ENCODE results near the gene ORC6.

The ORC6 gene

DNA sequence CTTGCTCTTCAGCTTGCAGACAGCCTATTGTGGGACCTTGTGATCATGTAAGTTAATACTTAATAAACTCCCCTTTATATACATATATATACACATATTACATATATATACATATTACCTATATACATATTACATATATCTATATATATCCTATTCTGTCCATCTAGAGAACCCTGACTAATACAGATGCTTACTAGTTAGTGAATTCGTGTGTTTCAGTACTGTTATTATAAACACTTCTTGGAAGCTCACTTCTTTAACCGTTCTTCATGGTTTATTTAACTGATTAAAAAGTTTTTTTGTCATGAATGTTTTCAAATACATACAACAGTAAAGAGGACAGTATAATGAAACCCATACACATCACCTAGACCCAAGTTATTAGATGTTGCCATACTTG lies 12.6 kb downstream of the ORC6 start:
- TF ChIP-seq, protein P1, sequence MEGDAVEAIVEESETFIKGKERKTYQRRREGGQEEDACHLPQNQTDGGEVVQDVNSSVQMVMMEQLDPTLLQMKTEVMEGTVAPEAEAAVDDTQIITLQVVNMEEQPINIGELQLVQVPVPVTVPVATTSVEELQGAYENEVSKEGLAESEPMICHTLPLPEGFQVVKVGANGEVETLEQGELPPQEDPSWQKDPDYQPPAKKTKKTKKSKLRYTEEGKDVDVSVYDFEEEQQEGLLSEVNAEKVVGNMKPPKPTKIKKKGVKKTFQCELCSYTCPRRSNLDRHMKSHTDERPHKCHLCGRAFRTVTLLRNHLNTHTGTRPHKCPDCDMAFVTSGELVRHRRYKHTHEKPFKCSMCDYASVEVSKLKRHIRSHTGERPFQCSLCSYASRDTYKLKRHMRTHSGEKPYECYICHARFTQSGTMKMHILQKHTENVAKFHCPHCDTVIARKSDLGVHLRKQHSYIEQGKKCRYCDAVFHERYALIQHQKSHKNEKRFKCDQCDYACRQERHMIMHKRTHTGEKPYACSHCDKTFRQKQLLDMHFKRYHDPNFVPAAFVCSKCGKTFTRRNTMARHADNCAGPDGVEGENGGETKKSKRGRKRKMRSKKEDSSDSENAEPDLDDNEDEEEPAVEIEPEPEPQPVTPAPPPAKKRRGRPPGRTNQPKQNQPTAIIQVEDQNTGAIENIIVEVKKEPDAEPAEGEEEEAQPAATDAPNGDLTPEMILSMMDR (IDR thresholded peaks at IDR 0.05; ENCODE audit: low read depth, low read length), result no peak
- no peak overlapping the region for H3K4me3 ChIP-seq (ENCODE audit: low read depth, low read length)

DNA sequence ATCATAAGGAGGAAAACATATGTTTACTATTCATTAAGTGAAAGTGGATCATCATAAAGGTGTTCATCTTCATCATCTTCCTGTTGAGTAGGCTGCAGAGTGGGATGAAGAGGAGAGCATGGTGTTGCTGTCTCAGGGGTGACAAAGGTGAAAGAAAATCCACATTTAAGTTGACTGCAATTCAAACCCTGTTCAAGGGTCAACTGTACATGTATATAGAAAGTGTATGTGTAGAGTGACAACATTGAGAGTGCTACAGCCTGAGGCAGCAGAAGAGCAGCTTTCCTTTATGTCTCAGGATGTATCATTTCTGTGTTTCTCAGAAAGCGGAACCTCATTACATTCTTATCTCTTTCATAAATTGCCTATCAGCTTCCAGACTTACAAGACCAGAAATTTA lies 17.2 kb downstream of the ORC6 start:
- H3K4me3 ChIP-seq (ENCODE audit: low read depth, low read length), result no peak overlapping the region
- TF ChIP-seq, protein P1 (IDR thresholded peaks at IDR 0.05; ENCODE audit: low read depth, low read length), result no peak

DNA sequence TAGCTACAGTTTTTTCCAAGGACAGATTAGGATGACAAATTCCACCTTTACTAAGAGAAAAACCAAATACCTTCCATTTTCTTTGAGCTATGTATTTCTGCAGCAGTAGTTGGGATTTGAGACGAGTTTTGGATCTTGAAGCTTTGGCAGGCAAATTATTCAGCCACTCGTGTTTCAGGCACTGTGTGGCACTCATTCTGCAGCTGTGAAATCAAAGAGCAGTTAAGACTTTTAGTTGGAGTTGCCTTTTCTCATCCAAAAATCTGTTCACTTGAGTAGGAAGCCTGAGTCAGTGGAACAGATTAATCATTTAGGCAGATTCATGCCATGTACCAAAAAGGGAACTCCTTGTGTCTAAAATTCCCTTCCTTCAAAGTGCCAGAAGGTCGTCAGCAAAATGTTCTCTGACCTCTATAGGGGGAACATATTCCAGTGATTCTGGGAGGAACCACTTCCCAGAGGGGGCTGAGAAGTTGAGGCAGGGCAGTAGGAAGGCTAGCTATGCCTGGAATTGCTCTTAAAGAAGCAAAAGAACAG lies 20.1 kb downstream of the ORC6 start:
- H3K4me3 ChIP-seq (ENCODE audit: low read depth, low read length), result no peak overlapping the region
- TF ChIP-seq, protein P1 (IDR thresholded peaks at IDR 0.05; ENCODE audit: low read depth, low read length), result no peak

DNA sequence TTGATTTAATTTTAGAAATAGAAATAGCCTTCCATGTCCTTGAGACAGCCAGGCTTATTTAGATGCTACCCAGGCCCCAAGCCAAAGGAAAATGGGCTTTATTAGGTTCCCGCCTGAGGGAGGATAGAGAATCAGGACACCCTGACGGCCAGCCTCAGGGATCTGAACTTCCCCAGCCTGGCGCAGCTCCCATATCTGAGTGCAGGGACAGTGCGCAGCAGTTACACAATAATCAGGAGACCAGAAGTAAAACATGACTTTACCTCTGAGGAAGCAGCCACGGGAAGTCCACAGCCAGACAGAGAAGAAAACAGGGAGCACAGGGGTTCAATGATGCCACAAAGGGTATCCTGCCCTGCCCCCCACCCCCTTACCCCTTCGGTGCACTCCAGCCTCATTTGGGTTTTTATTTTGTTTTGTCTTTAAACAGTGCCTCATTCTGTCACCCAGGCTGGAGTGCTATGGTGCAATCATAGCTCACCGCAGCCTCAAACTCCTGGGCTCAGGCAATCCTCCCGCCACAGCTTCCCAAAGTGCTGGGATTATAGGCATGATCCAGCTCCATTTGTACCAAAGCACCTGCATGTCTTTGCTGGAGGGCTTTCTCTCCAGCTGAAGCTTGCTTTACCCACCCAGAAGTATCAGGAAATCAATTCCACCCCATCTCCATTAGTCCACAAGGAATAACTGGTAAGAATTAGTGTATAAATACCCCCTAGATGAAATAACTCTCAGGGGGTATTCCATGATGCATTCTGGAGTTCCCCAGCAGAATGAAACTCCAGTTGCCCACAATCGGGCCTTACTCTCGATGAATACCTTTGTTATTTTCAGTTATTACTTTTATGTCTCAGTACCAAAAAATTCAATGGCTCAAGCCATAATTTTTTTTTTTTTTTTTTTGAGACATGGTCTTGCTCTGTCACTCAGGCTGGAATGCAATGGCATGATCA lies 21.9 kb downstream of the ORC6 start:
- TF ChIP-seq, protein P1 (IDR thresholded peaks at IDR 0.05; ENCODE audit: low read depth, low read length), result no peak
- no peak overlapping the region for H3K4me3 ChIP-seq (ENCODE audit: low read depth, low read length)

DNA sequence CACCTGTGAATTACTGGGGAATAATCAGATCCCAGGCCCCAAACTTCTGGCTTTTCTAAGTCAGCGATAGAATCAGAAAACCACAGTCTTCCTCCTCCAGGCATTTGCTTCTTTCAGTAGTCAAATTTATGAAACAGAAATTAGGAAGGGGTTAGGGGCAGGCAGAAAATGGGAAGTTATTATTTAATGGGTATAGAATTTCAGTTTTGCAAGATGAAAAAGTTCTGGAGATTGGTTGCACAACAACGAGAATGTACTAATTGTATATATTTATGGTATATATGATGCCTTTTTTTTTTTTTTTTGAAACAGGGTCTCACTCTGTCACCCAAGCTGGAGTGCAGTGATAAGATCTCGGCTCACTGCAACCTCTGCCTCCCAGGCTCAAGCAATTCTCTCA lies 23.5 kb downstream of the ORC6 start:
- TF ChIP-seq, protein P1 (IDR thresholded peaks at IDR 0.05; ENCODE audit: low read depth, low read length), result no peak
- no peak overlapping the region for H3K4me3 ChIP-seq (ENCODE audit: low read depth, low read length)

DNA sequence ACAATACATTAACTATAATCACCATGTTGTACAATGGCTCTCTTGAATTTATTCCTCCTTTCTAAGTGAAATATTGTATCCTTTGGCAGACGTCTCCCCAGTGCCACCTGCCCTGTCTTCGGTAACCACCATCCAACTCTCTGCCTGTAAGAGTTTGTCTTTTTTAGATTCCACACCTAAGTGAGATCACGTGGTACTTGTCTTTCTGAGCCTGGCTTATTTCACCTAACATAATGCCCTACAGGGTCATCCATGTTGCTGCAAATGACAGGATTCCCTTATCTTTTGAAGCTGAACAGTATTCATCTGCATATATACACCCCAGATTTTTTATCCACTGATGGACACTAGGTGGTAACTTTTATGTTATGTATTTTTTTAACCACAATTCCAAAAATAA lies 24.2 kb downstream of the ORC6 start:
- H3K4me3 ChIP-seq (ENCODE audit: low read depth, low read length), result no peak overlapping the region
- TF ChIP-seq, protein P1 (IDR thresholded peaks at IDR 0.05; ENCODE audit: low read depth, low read length), result no peak

Measured in WI38 (cell line).